SK-N-SH (cell line): ENCODE data around the gene PSD2. TPM values are rescaled to one million over a fixed set of nuclear protein-coding genes. Genes with fewer than 3 reads are reported as not detected.

Source experiments
- CTCF ChIA-PET: fragments of 300-600, 350-600 bp; formaldehyde crosslinking; extraction: SDS; loops from one replicate; lab custom pipeline; 2021; lab: Yijun Ruan, JAX
- POLR2A ChIA-PET: fragments of 350-600 bp; sonication (Branson Sonifier 250); formaldehyde crosslinking; extraction: SDS; loops from one replicate; lab custom pipeline; 2020; ENCODE audit warnings: antibody characterized with exemption, inconsistent platforms; lab: Yijun Ruan, JAX
- DNase-seq: peaks from one replicate; pipeline ENCODE4 v3.0.0; 2012
- H2AFZ ChIP-seq: fragments of 200-600 bp; sonication (generic); 2 replicates; pipeline ENCODE4 v1.8.1; 2016; ENCODE audit warnings: antibody characterized with exemption, mild to moderate bottlenecking, low read depth
- H3F3A ChIP-seq: fragments of 200-600 bp; sonication (generic); replicated peaks from 2 replicates; pipeline ENCODE3; 2016; ENCODE audit warnings: antibody characterized with exemption, mild to moderate bottlenecking; ENCODE audit not compliant: insufficient read depth
- H3K27ac ChIP-seq, 2 experiments: fragments of 200-500 bp in 1 of 2; fragments of 200-600 bp in 1 of 2; sonication (Bioruptor generic) in 1 of 2; sonication (generic), shearing (Covaris generic) in 1 of 2; 2 replicates each; pipeline versions ENCODE4 v1.5.1 to v1.6.1; 2014 to 2016; ENCODE audit warnings: low read depth in 2 of 2, inconsistent platforms in 1 of 2, low read length in 1 of 2, mild to moderate bottlenecking in 1 of 2, mixed read lengths in 1 of 2
- H3K27me3 ChIP-seq: fragments of 200-600 bp; sonication (generic), shearing (Covaris generic); 2 replicates; pipeline ENCODE4 v1.6.1; 2016; ENCODE audit warnings: mixed run types; ENCODE audit not compliant: insufficient read depth
- H3K36me3 ChIP-seq, 2 experiments: fragments of 200-500 bp in 1 of 2; fragments of 200-600 bp in 1 of 2; sonication (Bioruptor generic) in 1 of 2; sonication (generic) in 1 of 2; replicated peaks in 1 of 2; 2 replicates each; pipeline versions ENCODE3 to v1.5.1; 2014 to 2016; ENCODE audit warnings: low read length in 1 of 2, mild to moderate bottlenecking in 1 of 2; ENCODE audit not compliant: insufficient read depth in 2 of 2, control insufficient read depth in 1 of 2
- H3K4me1 ChIP-seq, 2 experiments: fragments of 200-500 bp in 1 of 2; fragments of 200-600 bp in 1 of 2; sonication (Bioruptor generic) in 1 of 2; sonication (generic), shearing (Covaris generic) in 1 of 2; 2 replicates each; pipeline versions ENCODE4 v1.5.1 to v1.6.1; 2014 to 2016; ENCODE audit warnings: low read depth in 1 of 2, low read length in 1 of 2, mixed run types in 1 of 2; ENCODE audit not compliant: insufficient read depth in 2 of 2, control insufficient read depth in 1 of 2
- H3K4me2 ChIP-seq: fragments of 200-600 bp; sonication (generic), shearing (Covaris generic); 2 replicates; pipeline ENCODE4 v1.6.1; 2017; ENCODE audit warnings: mixed run types
- H3K4me3 ChIP-seq, 2 experiments: fragments of 200-500 bp in 1 of 2; fragments of 200-600 bp in 1 of 2; sonication (Bioruptor generic) in 1 of 2; sonication (generic), shearing (Covaris generic) in 1 of 2; 2 replicates each; pipeline versions ENCODE4 v1.5.1 to v1.8.1; 2014 to 2016; ENCODE audit warnings: low read depth in 2 of 2, inconsistent platforms in 1 of 2, low read length in 1 of 2, mild to moderate bottlenecking in 1 of 2, mixed read lengths in 1 of 2, moderate library complexity in 1 of 2
- H3K79me2 ChIP-seq: fragments of 200-600 bp; sonication (generic); 2 replicates; pipeline ENCODE4 v1.8.1; 2017; ENCODE audit warnings: mild to moderate bottlenecking; ENCODE audit not compliant: insufficient read depth
- H3K9ac ChIP-seq: fragments of 200-600 bp; sonication (generic); 2 replicates; pipeline ENCODE4 v1.6.1; 2017; ENCODE audit warnings: mixed run types
- H3K9me2 ChIP-seq: fragments of 200-600 bp; sonication (generic); 2 replicates; pipeline ENCODE4 v1.6.1; 2017; ENCODE audit warnings: mixed run types
- H3K9me3 ChIP-seq: fragments of 200-600 bp; sonication (generic); 2 replicates; pipeline ENCODE4 v1.6.1; 2017; ENCODE audit warnings: mixed run types, mild to moderate bottlenecking, moderate library complexity
- H4K20me1 ChIP-seq: fragments of 200-600 bp; sonication (generic); 2 replicates; pipeline ENCODE4 v1.6.1; 2017; ENCODE audit warnings: mild to moderate bottlenecking, mixed run types; ENCODE audit not compliant: insufficient read depth
- EP300 ChIP-seq, 2 experiments: IDR thresholded peaks; 2 replicates each; pipeline versions ENCODE4 v1.4.0 to v1.6.1; 2012; ENCODE audit warnings: borderline replicate concordance in 1 of 2, low read depth in 1 of 2, low read length in 1 of 2
- EZH2phosphoT487 ChIP-seq: fragments of 200-600 bp; sonication (generic); IDR thresholded peaks from 2 replicates; pipeline ENCODE4 v1.6.1; 2017; ENCODE audit warnings: low read depth, mixed run types, mild to moderate bottlenecking, antibody characterized with exemption, moderate library complexity, borderline replicate concordance
- GABPA ChIP-seq: IDR thresholded peaks from 2 replicates; pipeline ENCODE4 v1.4.0; 2012; ENCODE audit warnings: low read depth, mild to moderate bottlenecking
- GATA2 ChIP-seq: sonication (generic); formaldehyde crosslinking; IDR thresholded peaks from 2 replicates; pipeline ENCODE4 v1.5.0; 2020; ENCODE audit warnings: mild to moderate bottlenecking, missing genetic modification reagents
- MAX ChIP-seq: IDR thresholded peaks from 2 replicates; pipeline ENCODE4 v1.4.0; 2012; ENCODE audit warnings: low read depth
- MXI1 ChIP-seq: IDR thresholded peaks from 2 replicates; pipeline ENCODE4 v1.6.1; 2012; ENCODE audit warnings: mild to moderate bottlenecking, low read depth, low read length, improper control_type of control experiment
- NRF1 ChIP-seq: IDR thresholded peaks from 2 replicates; pipeline ENCODE4 v1.6.1; 2012; ENCODE audit warnings: low read depth, mild to moderate bottlenecking, low read length
- RCOR1 ChIP-seq: fragments of 150-350 bp; IDR thresholded peaks from 2 replicates; pipeline ENCODE4 v1.6.1; 2017; ENCODE audit warnings: antibody characterized with exemption, low read length
- REST ChIP-seq: IDR thresholded peaks from 2 replicates; pipeline ENCODE4 v1.6.1; 2012; ENCODE audit warnings: mild to moderate bottlenecking, low read depth, low read length, moderate library complexity
- SIN3A ChIP-seq: IDR thresholded peaks from 2 replicates; pipeline ENCODE4 v1.6.1; 2012; ENCODE audit warnings: low read depth, mild to moderate bottlenecking, low read length, moderate library complexity, borderline replicate concordance
- TAF1 ChIP-seq: IDR thresholded peaks from 2 replicates; pipeline ENCODE4 v1.6.1; 2012; ENCODE audit warnings: low read depth, mild to moderate bottlenecking, low read length, moderate library complexity, borderline replicate concordance
- TCF12 ChIP-seq: IDR thresholded peaks from 2 replicates; pipeline ENCODE4 v1.4.0; 2012
- TEAD4 ChIP-seq: IDR thresholded peaks from 2 replicates; pipeline ENCODE4 v1.4.0; 2012; ENCODE audit warnings: mild to moderate bottlenecking, borderline replicate concordance; ENCODE audit not compliant: insufficient read depth
- USF1 ChIP-seq: IDR thresholded peaks from 2 replicates; pipeline ENCODE4 v1.4.0; 2012; ENCODE audit warnings: low read depth, borderline replicate concordance
- WGBS: methylation state at CpG from one replicate; pipeline ENCODE4 v1.1.6; 2017; ENCODE audit warnings: low lambda C conversion rate; 5-methylcytosine and 5-hydroxymethylcytosine counted together
- polyA plus RNA-seq, 3 experiments: library from polyadenylated mRNA; depleted of rRNA; stranded (reverse); fragments of >200 nt; gene quantifications; 2 replicates each; pipeline ENCODE4 v1.2.3, GENCODE V29; 2012
- TF ChIP-seq, protein P1 (sequence below): IDR thresholded peaks from 2 replicates; pipeline ENCODE4; 2012

Gene PSD2
- polyA plus RNA-seq, 1 of the 3 experiments (the other 2 are of a cell fraction) = 0.15 TPM

- no peak overlapping the region for H3K4me2 ChIP-seq
- peaks cover 3% of the 10 kb centered on the region for H3F3A ChIP-seq
- no peaks in the 10 kb centered on the region; a peak in 1 of 4 replicates for H3K4me1 ChIP-seq
- H2AFZ ChIP-seq = no peak overlapping the region
- H3K79me2 ChIP-seq = no peaks in the 10 kb centered on the region
- H3K9me2 ChIP-seq = no peaks in the 10 kb centered on the region
- no peaks in the 10 kb centered on the region for H3K36me3 ChIP-seq
- H4K20me1 ChIP-seq = no peaks in the 10 kb centered on the region
- no peak overlapping the region for H3K27ac ChIP-seq
- no peak overlapping the region for H3K4me3 ChIP-seq
- H3K27me3 ChIP-seq = no peaks in the 10 kb centered on the region; the same call in 1 of the 2 replicates
- 0 out of 2 replicates have a peak, but pooled peaks cover 5% of the 10 kb centered on the region for H3K9me3 ChIP-seq
- H3K9ac ChIP-seq = no peak overlapping the region
- CTCF ChIA-PET = interaction anchor here (1.0 kb wide), 1 partner anchor 149 kb away, joined by 5 read pairs; no protein-coding TSS in a partner anchor
- TF ChIP-seq RCOR1 = no peak
- no peak for TF ChIP-seq NRF1
- no peak for TF ChIP-seq MAX
- no peak for TF ChIP-seq REST
- TF ChIP-seq EP300 (IDR thresholded peaks at IDR 0.05; ENCODE audit: borderline replicate concordance in 1 of 2, low read depth in 1 of 2, low read length in 1 of 2) = no peak
- no peak for TF ChIP-seq GATA2
- TF ChIP-seq, protein P1, sequence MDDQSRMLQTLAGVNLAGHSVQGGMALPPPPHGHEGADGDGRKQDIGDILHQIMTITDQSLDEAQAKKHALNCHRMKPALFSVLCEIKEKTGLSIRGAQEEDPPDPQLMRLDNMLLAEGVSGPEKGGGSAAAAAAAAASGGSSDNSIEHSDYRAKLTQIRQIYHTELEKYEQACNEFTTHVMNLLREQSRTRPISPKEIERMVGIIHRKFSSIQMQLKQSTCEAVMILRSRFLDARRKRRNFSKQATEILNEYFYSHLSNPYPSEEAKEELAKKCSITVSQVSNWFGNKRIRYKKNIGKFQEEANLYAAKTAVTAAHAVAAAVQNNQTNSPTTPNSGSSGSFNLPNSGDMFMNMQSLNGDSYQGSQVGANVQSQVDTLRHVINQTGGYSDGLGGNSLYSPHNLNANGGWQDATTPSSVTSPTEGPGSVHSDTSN = no peak
- TF ChIP-seq EZH2phosphoT487 = no peak
- no peak for TF ChIP-seq TCF12
- no peak for TF ChIP-seq TEAD4
- no peak for TF ChIP-seq GABPA
- TF ChIP-seq MXI1 = no peak
- no peak for TF ChIP-seq USF1
- TF ChIP-seq TAF1 = no peak
- no peak for TF ChIP-seq SIN3A
- DNase-seq = no peak
- POLR2A ChIA-PET = no interaction called here
- 54% methylated on average over 7 of the region's 7 CpGs for WGBS
These were observed 24.5 kb downstream of the PSD2 start for GRCh38 chr5:139820130-139820529.
